CD4-positive, alpha-beta T cell treated with Interleukin-1 beta for 1 hour (primary cell): ENCODE measurements around the gene RABL3.
"Not testable (repeated sequence)": the region's sequence is repeated elsewhere in the genome, so short reads cannot be mapped to it uniquely, and the experiment has no call there.

Experiments
- DNase-seq, 2 donors: peaks; one replicate each; pipeline ENCODE4 v3.0.0-alpha.2; 2020 to 2022

Gene RABL3

DNA sequence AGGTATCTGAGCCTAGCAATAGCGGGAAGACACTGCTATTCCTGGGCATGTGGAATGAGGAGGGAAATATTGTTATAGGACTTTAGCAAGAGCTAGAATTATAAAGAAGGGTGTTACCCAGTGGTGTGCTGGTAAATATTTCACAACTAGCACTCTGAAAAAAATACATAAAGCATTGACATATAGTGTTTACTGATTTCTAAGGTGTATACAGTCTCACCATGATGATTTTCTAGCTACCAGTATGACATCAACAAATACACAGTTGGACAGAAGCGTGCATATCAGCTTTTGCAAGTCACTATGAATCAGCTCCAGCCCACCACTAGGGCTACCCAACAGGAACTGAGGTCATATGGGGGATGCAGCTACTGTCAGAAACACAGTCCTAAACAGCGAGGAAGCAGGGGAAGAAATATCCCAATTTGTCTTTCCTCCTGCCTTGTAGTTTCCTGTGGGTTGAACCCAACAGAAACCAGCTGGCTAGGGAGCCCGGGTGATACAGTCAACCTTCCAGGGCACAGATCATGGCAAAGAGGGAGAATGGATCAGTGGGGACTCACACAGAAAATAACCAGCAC is 99.9 kb downstream of the RABL3 start:
- DNase-seq, result peak in 1 of 2 donors; percentile 5

DNA sequence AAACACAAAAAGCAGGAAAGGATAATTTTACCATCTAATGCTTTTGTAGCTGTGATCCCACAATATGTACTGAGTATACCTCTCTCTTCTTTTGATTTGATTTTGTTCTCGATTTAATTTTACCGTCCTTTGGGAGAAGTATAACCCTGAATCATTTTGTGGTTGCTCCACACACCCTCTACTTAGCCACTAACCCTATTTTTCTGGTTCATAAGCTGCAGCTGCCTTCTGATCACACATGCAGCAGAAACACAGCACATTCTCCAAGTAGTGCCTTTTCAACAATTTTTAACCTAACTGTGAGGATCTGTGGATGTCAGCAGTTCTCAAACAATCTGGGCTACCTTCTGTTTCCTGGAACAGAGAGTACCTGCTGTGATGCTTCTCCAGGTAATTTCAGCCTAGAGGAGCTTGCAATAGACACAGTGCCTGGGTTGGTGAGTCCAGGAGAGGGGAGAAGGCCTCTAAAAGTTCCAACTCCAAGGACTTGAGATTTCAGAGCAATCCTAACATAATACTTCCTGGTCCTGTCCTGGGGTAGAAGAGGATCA is 100.5 kb downstream of the RABL3 start:
- DNase-seq, result no peak

DNA sequence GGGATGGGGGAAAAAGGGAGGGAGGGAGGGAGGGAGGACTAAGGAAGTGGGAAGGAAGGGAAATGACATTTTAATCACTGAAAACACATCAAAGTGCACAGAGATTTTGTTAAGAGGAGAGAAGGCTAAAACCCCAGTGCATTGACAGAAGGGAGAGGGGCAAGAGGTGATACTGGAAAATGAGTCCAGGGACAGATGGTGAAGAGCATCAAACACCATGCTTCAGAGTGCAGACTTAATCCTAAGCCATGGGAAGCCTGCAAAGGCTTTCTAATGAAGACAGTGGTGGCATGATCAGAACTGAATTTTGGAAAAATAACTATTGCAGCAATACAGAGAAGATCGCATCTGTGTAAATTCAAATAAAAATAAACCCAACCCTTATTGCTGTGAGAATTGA is 102.1 kb downstream of the RABL3 start:
- DNase-seq, result no peak

- DNase-seq, result not testable (repeated sequence)
These were observed 103.5 kb downstream of the RABL3 start for GRCh38 chr3:120638820-120639219.

- no peak for DNase-seq
These were observed 104.3 kb downstream of the RABL3 start for GRCh38 chr3:120637851-120638559.

GRCh38 chr3:120636795-120637401 is 105.4 kb downstream of the RABL3 start:
- DNase-seq, result no peak
